Hepatocyte (in vitro differentiated cells): ENCODE data around the gene STOM.

Source experiments
- EZH2phosphoT487 ChIP-seq: fragments of 200-600 bp; sonication (generic); IDR thresholded peaks from one replicate; pipeline ENCODE4 v1.6.1; 2018; ENCODE audit warnings: antibody characterized with exemption, mild to moderate bottlenecking, low read depth, moderate library complexity; ENCODE audit not compliant: unreplicated experiment, severe bottlenecking
- TF ChIP-seq, protein P1 (sequence below): fragments of 200-600 bp; sonication (generic); IDR thresholded peaks from 2 replicates; pipeline ENCODE4 v1.5.1; 2016; ENCODE audit warnings: antibody characterized with exemption, mild to moderate bottlenecking; ENCODE audit not compliant: poor library complexity

DNA sequence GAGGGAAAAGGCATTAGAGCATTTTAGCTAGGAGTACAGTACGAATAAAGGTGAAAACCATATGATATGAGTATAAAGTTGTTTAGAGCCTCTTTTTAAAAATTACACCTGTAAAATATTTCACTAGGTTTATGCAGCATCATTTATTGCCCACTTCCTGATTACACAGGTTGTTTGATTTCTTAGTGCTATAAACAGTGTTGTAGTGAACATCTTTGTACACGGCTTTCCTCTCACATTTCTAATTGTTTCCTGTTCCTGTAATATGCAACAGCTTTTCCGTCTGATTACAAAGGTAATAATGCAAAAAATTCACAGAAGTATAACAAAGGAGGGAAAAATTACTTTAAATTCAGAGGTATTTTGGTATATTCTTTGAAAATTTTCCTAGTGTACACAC is 13.0 kb downstream of the STOM start:
- TF ChIP-seq, protein P1, sequence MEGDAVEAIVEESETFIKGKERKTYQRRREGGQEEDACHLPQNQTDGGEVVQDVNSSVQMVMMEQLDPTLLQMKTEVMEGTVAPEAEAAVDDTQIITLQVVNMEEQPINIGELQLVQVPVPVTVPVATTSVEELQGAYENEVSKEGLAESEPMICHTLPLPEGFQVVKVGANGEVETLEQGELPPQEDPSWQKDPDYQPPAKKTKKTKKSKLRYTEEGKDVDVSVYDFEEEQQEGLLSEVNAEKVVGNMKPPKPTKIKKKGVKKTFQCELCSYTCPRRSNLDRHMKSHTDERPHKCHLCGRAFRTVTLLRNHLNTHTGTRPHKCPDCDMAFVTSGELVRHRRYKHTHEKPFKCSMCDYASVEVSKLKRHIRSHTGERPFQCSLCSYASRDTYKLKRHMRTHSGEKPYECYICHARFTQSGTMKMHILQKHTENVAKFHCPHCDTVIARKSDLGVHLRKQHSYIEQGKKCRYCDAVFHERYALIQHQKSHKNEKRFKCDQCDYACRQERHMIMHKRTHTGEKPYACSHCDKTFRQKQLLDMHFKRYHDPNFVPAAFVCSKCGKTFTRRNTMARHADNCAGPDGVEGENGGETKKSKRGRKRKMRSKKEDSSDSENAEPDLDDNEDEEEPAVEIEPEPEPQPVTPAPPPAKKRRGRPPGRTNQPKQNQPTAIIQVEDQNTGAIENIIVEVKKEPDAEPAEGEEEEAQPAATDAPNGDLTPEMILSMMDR: no peak
- no peak for TF ChIP-seq EZH2phosphoT487
